ENCODE data around the gene SKAP2. TPM values are rescaled to one million over a fixed set of nuclear protein-coding genes. Genes with fewer than 3 reads are reported as not detected.

The SKAP2 gene
- total and polyA plus RNA-seq, 2 of the 13 experiments (the other 11 are each of a cell fraction or from before 2014, with no cell fraction given) = 3.6 to 12.9 TPM

- no TSS peak for BruUV-seq (replicated peaks)
- H4K20me1 ChIP-seq (ENCODE audit: insufficient read depth, low read length) = no peaks in the 10 kb centered on the region
- peaks cover 37% of the 10 kb centered on the region for H3K4me1 ChIP-seq (ENCODE audit: insufficient read depth, low read length)
- H3K9ac ChIP-seq (ENCODE audit: insufficient read depth, low read depth, low read length) = no peak overlapping the region
- ATAC-seq = no peak
- TF ChIP-seq ZBTB4 (CRISPR knock-in tag; IDR thresholded peaks at IDR 0.05; ENCODE audit: borderline replicate concordance) (no peak), SAP130 (CRISPR knock-in tag; IDR thresholded peaks at IDR 0.05; ENCODE audit: low read depth) (0 out of 2 replicates have a peak, but pooled peaks have one; percentile 15), IRF2 (CRISPR knock-in tag; IDR thresholded peaks at IDR 0.05) (0 out of 2 replicates have a peak, but pooled peaks have one; percentile 44), SMC3 (IDR thresholded peaks at IDR 0.05; ENCODE audit: low read length) (peak; percentile 52; the same call in 1 of the 2 replicates), HMGXB4 (CRISPR knock-in tag; IDR thresholded peaks at IDR 0.05; ENCODE audit: borderline replicate concordance in 1 of 2, low read depth in 1 of 2) (peak in 1 of 2 experiments; percentile 49; a peak in 1 of 4 replicates), STAG1 (CRISPR knock-in tag; IDR thresholded peaks at IDR 0.05) (peak; percentile 84), RAD21 (CRISPR knock-in tag; IDR thresholded peaks at IDR 0.05) (peak; percentile 20; the same call in 1 of the 2 replicates), ZFP36L1 (CRISPR knock-in tag; IDR thresholded peaks at IDR 0.05) (no peak), FOSL2 (CRISPR knock-in tag; IDR thresholded peaks at IDR 0.05) (0 out of 2 replicates have a peak, but pooled peaks have one; percentile 15), CTCF (CRISPR knock-in tag; IDR thresholded peaks at IDR 0.05) (peak; percentile 73), ELF3 (CRISPR knock-in tag; IDR thresholded peaks at IDR 0.05) (peak; percentile 39; the same call in 1 of the 2 replicates), ZC3H4 (CRISPR knock-in tag; IDR thresholded peaks at IDR 0.05; ENCODE audit: borderline replicate concordance) (no peak)
- no peaks in the 10 kb centered on the region for H3K9me3 ChIP-seq (ENCODE audit: low read length)
- H3K36me3 ChIP-seq (replicated peaks in 1 of 2; ENCODE audit: control insufficient read depth in 1 of 2, insufficient read depth in 2 of 2, low read length in 2 of 2) = no peaks in the 10 kb centered on the region
- no peak overlapping the region for H3K4me3 ChIP-seq (replicated peaks in 1 of 3; ENCODE audit: insufficient read depth in 1 of 3, low read depth in 2 of 3, low read length in 3 of 3)
- POLR2A ChIA-PET = interaction anchor here (0.7 kb wide), 1 partner anchor 1835 kb away, joined by 3 read pairs; no protein-coding TSS in a partner anchor
- H3K4me2 ChIP-seq (ENCODE audit: low read depth, low read length) = no peak overlapping the region
- DNase-seq (ENCODE audit: low spot score) = peak; percentile 42
- no peaks in the 10 kb centered on the region; a peak in 1 of 5 replicates for H3K27me3 ChIP-seq (ENCODE audit: control insufficient read depth in 1 of 2, insufficient read depth in 2 of 2, low read length in 2 of 2)
- in situ Hi-C loops (cut with HindIII; ENCODE audit: extremely low pct_ligation_motif_present, low pct_unique_long_range_greater_than_20kb) = no loop called here
- no peak overlapping the region for H2AFZ ChIP-seq (ENCODE audit: low read length)
- peak; percentile 46 for FAIRE-seq
- no peak overlapping the region for H3K27ac ChIP-seq (ENCODE audit: extremely low read length, insufficient read depth, low read length)
- peaks cover 2% of the 10 kb centered on the region for H3K79me2 ChIP-seq (ENCODE audit: insufficient read depth, low read length)
- intact Hi-C loops (cut with micrococcal nuclease; ENCODE audit: unreplicated experiment) = loop anchor here (2.0 to 5.0 kb wide), 2 partner anchors 87 to 172 kb away; no protein-coding TSS in a partner anchor
- CTCF ChIA-PET (ENCODE audit: low intra/inter-chr PET ratio, low total read pairs) = interaction anchor here (1.1 kb wide), 1 partner anchor 300 kb away, joined by 3 read pairs; no protein-coding TSS in a partner anchor
- WGBS (ENCODE audit: low lambda C conversion rate) = 76% methylated on average over 2 of the region's 2 CpGs
Observed at GRCh38 chr7:26860361-26860760, 4.0 kb downstream of the SKAP2 start.
